Spleen (tissue), 11 donors: Measurements from ENCODE around the gene ZDHHC18. TPM values are rescaled to one million over a fixed set of nuclear protein-coding genes. Genes with fewer than 3 reads are reported as not detected.
"Not testable (repeated sequence)": the region's sequence is repeated elsewhere in the genome, so short reads cannot be mapped to it uniquely, and the experiment has no call there.

ENCODE experiments used
- DNase-seq: peaks from one replicate; pipeline ENCODE4 v3.0.0-alpha.2; 2020
- H3K27ac ChIP-seq, 8 donors: fragments of 200-600 bp; sonication (generic) in 7 of 8; 1 replicate in 4 of 8; 2 replicates in 4 of 8; pipeline versions ENCODE4 v1.5.0 to v1.8.0; 2016 to 2021; ENCODE audit warnings: inconsistent platforms in 4 of 8, mild to moderate bottlenecking in 4 of 8, moderate library complexity in 1 of 8
- H3K27me3 ChIP-seq, 7 donors: fragments of 200-600 bp; sonication (generic) in 6 of 7; replicated peaks in 1 of 7; 1 replicate in 4 of 7; 2 replicates in 3 of 7; pipeline versions ENCODE4 v1.5.0 to v1.8.0; 2016 to 2021; ENCODE audit warnings: inconsistent platforms in 3 of 7, mild to moderate bottlenecking in 1 of 7
- H3K36me3 ChIP-seq, 6 donors: fragments of 200-600 bp; sonication (generic) in 5 of 6; 1 replicate in 4 of 6; 2 replicates in 2 of 6; pipeline versions ENCODE4 v1.5.0 to v1.8.0; 2016 to 2021; ENCODE audit warnings: inconsistent platforms in 2 of 6
- H3K4me1 ChIP-seq, 6 donors: fragments of 200-600 bp; sonication (generic) in 5 of 6; 1 replicate in 3 of 6; 2 replicates in 3 of 6; pipeline versions ENCODE4 v1.5.0 to v1.8.0; 2016 to 2021; ENCODE audit warnings: inconsistent platforms in 3 of 6
- H3K4me3 ChIP-seq, 8 donors: fragments of 200-600 bp; sonication (generic) in 7 of 8; 1 replicate in 4 of 8; 2 replicates in 4 of 8; pipeline versions ENCODE4 v1.5.0 to v1.8.0; 2016 to 2021; ENCODE audit warnings: inconsistent platforms in 4 of 8, mild to moderate bottlenecking in 4 of 8, moderate library complexity in 2 of 8
- H3K9me3 ChIP-seq, 8 donors: fragments of 200-600 bp; sonication (generic) in 7 of 8; 1 replicate in 4 of 8; 2 replicates in 4 of 8; pipeline versions ENCODE4 v1.5.0 to v1.8.0; 2016 to 2021; ENCODE audit warnings: inconsistent platforms in 4 of 8
- CTCF ChIP-seq, 11 experiments: fragments of 200-600 bp in 7 of 11; fragments of 450-650 bp in 4 of 11; sonication (generic) in 4 of 11; IDR thresholded peaks in 8 of 11; conservative IDR thresholded peaks in 3 of 11; 1 replicate in 7 of 11; 2 replicates in 4 of 11; pipeline versions ENCODE4 v1.4.0 to v1.8.0; 2016 to 2021; ENCODE audit warnings: antibody characterized with exemption in 11 of 11, inconsistent platforms in 4 of 11, mild to moderate bottlenecking in 1 of 11
- POLR2A ChIP-seq, 3 donors: fragments of 450-650 bp; IDR thresholded peaks; one replicate each; pipeline ENCODE4 v1.5.1; 2017; ENCODE audit warnings: antibody characterized with exemption in 3 of 3, mild to moderate bottlenecking in 1 of 3
- POLR2AphosphoS5 ChIP-seq, 3 donors: sonication (generic); formaldehyde crosslinking; IDR thresholded peaks; one replicate each; pipeline ENCODE4 v1.5.1; 2017; ENCODE audit warnings: antibody characterized with exemption in 3 of 3
- WGBS, 5 donors: extraction: QIAGEN DNeasy Blood & Tissue Kit in 3 of 5; methylation state at CpG; one replicate each; pipeline versions ENCODE4 v1.1.5 to v1.1.7; 2013 to 2018; 5-methylcytosine and 5-hydroxymethylcytosine counted together
- intact Hi-C: fragments of 100-400 bp; cut with DNase I; formaldehyde crosslinking; loops from one replicate; pipeline ENCODE4 v1.15.0; 2023; ENCODE audit warnings: low total_unique reads
- polyA plus RNA-seq, 3 donors: library from polyadenylated mRNA; stranded (reverse); fragments of 200-250 nt; gene quantifications; one replicate each; pipeline ENCODE4 v1.2.1, GENCODE V29; 2013
- total RNA-seq, 7 donors: library from RNA; depleted of rRNA in 3 of 7; stranded (reverse); fragments of >200 nt in 3 of 7; fragmentation: NEBNext Ultra II Directional in 4 of 7; extraction: Animal tissue kit (Norgen Biotek cat#: 25700) in 4 of 7; gene quantifications; one replicate each; pipeline versions ENCODE4 v1.1.0 to v1.2.1, GENCODE V29; 2016 to 2021
- donor health status: healthy with polysubstance abuse.
- donor health status: DM: no; HTN: no; CAD: no; lungs with moderate emphysema.
- donor health status: DM: no; HTN: no; CAD: no.
- donor health status: Bipolar disorder and iron deficiency.
- donor health status: healthy.
- donor health status: DM: no; HTN: no; CAD: no.
- donor health status: DM: yes; HTN: yes; CAD: no.

The ZDHHC18 gene
- total and polyA plus RNA-seq, 10 donors: 6.2 to 80.4 (median 50.3) TPM

GRCh38 chr1:26874896-26875295, 48.4 kb downstream of the ZDHHC18 start:
- no peak for DNase-seq
- no peak for TF ChIP-seq POLR2AphosphoS5 (IDR thresholded peaks at IDR 0.05)
- TF ChIP-seq POLR2A (IDR thresholded peaks at IDR 0.05): no peak
- no peak for TF ChIP-seq CTCF (IDR thresholded peaks at IDR 0.05 in 8 of 11, conservative IDR thresholded peaks at IDR 0.05 in 3 of 11)
- Histone ChIP-seq H3K9me3 (no peaks in the 10 kb centered on the region), H3K36me3 (peaks cover 0 to 56% (median 35%) of the 10 kb centered on the region in 6 donors), H3K4me1 (peaks cover 0 to 9% (median 5%) of the 10 kb centered on the region in 6 donors), H3K4me3 (no peak overlapping the region), H3K27ac (no peak overlapping the region), H3K27me3 (no peaks in the 10 kb centered on the region)
- WGBS, 5 donors: 74 to 86% (median 78%) methylated on average over 4 of the region's 4 CpGs
- intact Hi-C loops: loop anchor here (10.0 kb wide), 2 partner anchors 60 to 270 kb away; no protein-coding TSS in a partner anchor

- H3K36me3 ChIP-seq: peaks cover 0 to 81% (median 59%) of the 10 kb centered on the region in 6 donors
- H3K4me1 ChIP-seq: peaks cover 0 to 9% (median 5%) of the 10 kb centered on the region in 6 donors
- 77 to 94% (median 85%) methylated on average over 2 of the region's 2 CpGs for WGBS, 5 donors
- H3K9me3 ChIP-seq: no peaks in the 10 kb centered on the region
- no peak for TF ChIP-seq POLR2A (IDR thresholded peaks at IDR 0.05)
- no peak for TF ChIP-seq CTCF (IDR thresholded peaks at IDR 0.05 in 8 of 11, conservative IDR thresholded peaks at IDR 0.05 in 3 of 11)
- TF ChIP-seq POLR2AphosphoS5 (IDR thresholded peaks at IDR 0.05): no peak
- no peak for DNase-seq
- peak overlapping the region in 1 of 8 donors; percentile 13 for H3K27ac ChIP-seq
- no peaks in the 10 kb centered on the region for H3K27me3 ChIP-seq
- intact Hi-C loops: loop anchor here (10.0 kb wide), 2 partner anchors 63 to 273 kb away; no protein-coding TSS in a partner anchor
- H3K4me3 ChIP-seq: no peak overlapping the region
These were observed 50.8 kb downstream of the ZDHHC18 start for GRCh38 chr1:26877326-26877725.

GRCh38 chr1:26879793-26880192, 53.3 kb downstream of the ZDHHC18 start:
- peaks cover 9 to 100% (median 84%) of the 10 kb centered on the region in 6 donors for H3K36me3 ChIP-seq
- DNase-seq: no peak
- H3K9me3 ChIP-seq: no peaks in the 10 kb centered on the region
- intact Hi-C loops: loop anchor here (10.0 kb wide), 2 partner anchors 65 to 275 kb away; no protein-coding TSS in a partner anchor
- H3K4me3 ChIP-seq: no peak overlapping the region
- H3K27ac ChIP-seq: no peak overlapping the region
- TF ChIP-seq CTCF (IDR thresholded peaks at IDR 0.05 in 8 of 11, conservative IDR thresholded peaks at IDR 0.05 in 3 of 11): no peak
- WGBS, 5 donors: 94 to 98% (median 96%) methylated on average over 4 of the region's 4 CpGs
- peaks cover 0 to 9% (median 5%) of the 10 kb centered on the region in 6 donors for H3K4me1 ChIP-seq
- H3K27me3 ChIP-seq: no peaks in the 10 kb centered on the region

- H3K4me3 ChIP-seq, H3K27me3 ChIP-seq, H3K27ac ChIP-seq, DNase-seq, intact Hi-C loops, H3K9me3 ChIP-seq: not testable (repeated sequence)
- Histone ChIP-seq H3K4me1 (peaks cover 0 to 14% (median 5%) of the 10 kb centered on the region in 6 donors), H3K36me3 (peaks cover 12 to 100% (median 93%) of the 10 kb centered on the region in 6 donors)
- TF ChIP-seq POLR2AphosphoS5 (IDR thresholded peaks at IDR 0.05): peak in 1 of 3 donors; percentile 19
- 77 to 95% (median 83%) methylated on average over 6 of the region's 6 CpGs for WGBS, 5 donors
These were observed 55.1 kb downstream of the ZDHHC18 start for GRCh38 chr1:26881611-26882010.
